Measurements from ENCODE around the gene CANT1.

DNA sequence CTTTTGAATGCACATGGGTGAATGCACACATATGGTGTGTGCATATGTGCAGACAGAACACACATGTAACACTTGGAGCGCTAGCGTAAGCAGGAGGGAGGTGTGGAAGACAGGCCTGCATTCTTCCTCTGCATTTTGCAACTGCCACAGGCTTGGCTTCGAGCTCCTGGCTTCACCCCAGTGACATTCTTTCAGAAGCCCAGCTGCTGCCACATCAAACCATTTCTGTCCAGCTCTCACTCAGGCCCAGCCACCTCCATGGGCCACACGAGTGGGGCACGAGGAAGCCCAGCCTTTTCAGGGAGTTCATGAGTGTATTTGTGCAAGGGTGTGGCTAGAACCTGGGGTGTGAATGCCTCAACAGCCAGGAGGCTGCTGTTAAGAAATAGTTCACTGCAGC, 48.6 kb downstream of the CANT1 start:
- no peak for TF ChIP-seq POLR2A (IDR thresholded peaks at IDR 0.05)
- TF ChIP-seq, protein P1, sequence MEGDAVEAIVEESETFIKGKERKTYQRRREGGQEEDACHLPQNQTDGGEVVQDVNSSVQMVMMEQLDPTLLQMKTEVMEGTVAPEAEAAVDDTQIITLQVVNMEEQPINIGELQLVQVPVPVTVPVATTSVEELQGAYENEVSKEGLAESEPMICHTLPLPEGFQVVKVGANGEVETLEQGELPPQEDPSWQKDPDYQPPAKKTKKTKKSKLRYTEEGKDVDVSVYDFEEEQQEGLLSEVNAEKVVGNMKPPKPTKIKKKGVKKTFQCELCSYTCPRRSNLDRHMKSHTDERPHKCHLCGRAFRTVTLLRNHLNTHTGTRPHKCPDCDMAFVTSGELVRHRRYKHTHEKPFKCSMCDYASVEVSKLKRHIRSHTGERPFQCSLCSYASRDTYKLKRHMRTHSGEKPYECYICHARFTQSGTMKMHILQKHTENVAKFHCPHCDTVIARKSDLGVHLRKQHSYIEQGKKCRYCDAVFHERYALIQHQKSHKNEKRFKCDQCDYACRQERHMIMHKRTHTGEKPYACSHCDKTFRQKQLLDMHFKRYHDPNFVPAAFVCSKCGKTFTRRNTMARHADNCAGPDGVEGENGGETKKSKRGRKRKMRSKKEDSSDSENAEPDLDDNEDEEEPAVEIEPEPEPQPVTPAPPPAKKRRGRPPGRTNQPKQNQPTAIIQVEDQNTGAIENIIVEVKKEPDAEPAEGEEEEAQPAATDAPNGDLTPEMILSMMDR (IDR thresholded peaks at IDR 0.05 in 4 of 5, conservative IDR thresholded peaks at IDR 0.05 in 1 of 5): no peak
